LoVo (cell line): Measurements from ENCODE around the gene CACNB1.

Experiments
- DNase-seq: peaks from one replicate; pipeline ENCODE4 v3.0.0-alpha.2; 2016; ENCODE audit warnings: low spot score

Gene CACNB1

GRCh38 chr17:39123627-39124026 lies 73.8 kb downstream of the CACNB1 start:
- DNase-seq: no peak
